K562 treated with DMSO at 1 percent for 48 hours (cell line): ENCODE measurements around the gene SLC25A36. TPM values are rescaled to one million over a fixed set of nuclear protein-coding genes. Genes with fewer than 3 reads are reported as not detected.

Experiments used
- total RNA-seq: library from RNA; unstranded; fragments of 300-600 nt; gene quantifications from 2 replicates; pipeline ENCODE4 v1.2.3, GENCODE V29; 2022; ENCODE audit warnings: low replicate concordance; ENCODE audit errors: extremely low read depth

SLC25A36 gene, protein sequence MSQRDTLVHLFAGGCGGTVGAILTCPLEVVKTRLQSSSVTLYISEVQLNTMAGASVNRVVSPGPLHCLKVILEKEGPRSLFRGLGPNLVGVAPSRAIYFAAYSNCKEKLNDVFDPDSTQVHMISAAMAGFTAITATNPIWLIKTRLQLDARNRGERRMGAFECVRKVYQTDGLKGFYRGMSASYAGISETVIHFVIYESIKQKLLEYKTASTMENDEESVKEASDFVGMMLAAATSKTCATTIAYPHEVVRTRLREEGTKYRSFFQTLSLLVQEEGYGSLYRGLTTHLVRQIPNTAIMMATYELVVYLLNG
- not detected in 2 replicates for total RNA-seq

DNA sequence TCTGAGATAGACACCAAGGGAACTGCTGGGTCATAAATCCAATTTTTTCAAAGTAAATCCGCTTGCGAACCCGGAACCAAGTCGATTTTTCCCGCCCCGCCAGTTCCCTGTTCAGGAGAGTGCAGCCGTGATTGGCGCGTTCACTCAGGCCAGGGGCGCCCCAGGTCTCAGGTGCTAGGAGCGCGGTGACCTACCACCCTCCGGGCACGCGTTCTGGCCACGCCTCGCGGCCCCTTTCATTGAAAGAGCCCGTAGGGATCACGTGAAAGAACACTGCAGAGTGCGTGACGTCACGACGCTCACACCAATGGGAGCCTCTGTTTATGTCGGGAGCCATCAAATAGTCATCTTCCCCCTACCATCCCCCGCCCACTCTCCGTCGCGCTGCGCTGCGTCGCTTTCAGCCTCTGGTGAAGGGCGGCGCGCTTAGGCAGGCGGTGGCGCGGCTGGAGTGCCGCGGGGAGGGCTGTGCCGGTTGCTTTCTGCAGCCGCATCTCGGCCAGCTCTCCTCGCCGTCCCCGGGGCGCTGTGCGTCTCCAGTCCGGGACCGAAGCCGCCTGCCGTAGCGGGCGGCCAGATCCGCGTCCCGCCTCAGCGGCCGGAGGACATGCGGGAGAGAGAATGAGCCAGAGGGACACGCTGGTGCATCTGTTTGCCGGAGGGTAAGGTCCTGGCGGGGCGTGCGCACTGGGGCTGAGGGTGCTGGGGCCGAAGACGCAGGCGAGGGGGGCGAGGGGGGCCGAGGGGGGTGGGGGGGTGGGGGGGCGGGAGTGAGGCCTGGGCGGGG is at the start of gene SLC25A36:
TSS of gene SLC25A36 (plus strand) at position 403 of the 787 bp plus-strand sequence. CDS start at position 622, 219 bp downstream.

Other genes with a start within 250 kb of the SLC25A36 start
- gene SPSB4, start 109.5 kb downstream of the SLC25A36 start, total RNA-seq, result not detected in 2 replicates